Colon (tissue), 2 donors: ENCODE results near the gene CFAP77.

Source experiments
- FAIRE-seq: peaks from 2 replicates; lab custom pipeline; 2012; peaks lifted over from hg19 to GRCh38; lab: Jason Lieb, UNC
- donor health status: control.
- donor health status: control.

Gene CFAP77

GRCh38 chr9:132600326-132600984 is 190.4 kb downstream of the CFAP77 start:
- no peak for FAIRE-seq

- FAIRE-seq: no peak
Measured at GRCh38 chr9:132602207-132602606, 192.2 kb downstream of the CFAP77 start.

- FAIRE-seq: no peak
Measured at GRCh38 chr9:132605387-132605786, 195.4 kb downstream of the CFAP77 start.

- FAIRE-seq: no peak
Measured at GRCh38 chr9:132606066-132606465, 196.1 kb downstream of the CFAP77 start.

- no peak for FAIRE-seq
Measured at GRCh38 chr9:132609184-132609583, 199.2 kb downstream of the CFAP77 start.

GRCh38 chr9:132609829-132610228 is 199.8 kb downstream of the CFAP77 start:
- no peak for FAIRE-seq

- FAIRE-seq: no peak
Measured at GRCh38 chr9:132610661-132611060, 200.7 kb downstream of the CFAP77 start.

GRCh38 chr9:132614324-132614723 is 204.3 kb downstream of the CFAP77 start:
- FAIRE-seq: no peak

GRCh38 chr9:132615774-132616173 is 205.8 kb downstream of the CFAP77 start:
- no peak for FAIRE-seq

- FAIRE-seq: no peak
Measured at GRCh38 chr9:132616725-132617124, 206.7 kb downstream of the CFAP77 start.

GRCh38 chr9:132622159-132622558 is 212.1 kb downstream of the CFAP77 start:
- FAIRE-seq: no peak
